ENCODE results near the gene ELP5.
A peak's percentile ranks its signal among the peaks of the same experiment; 100 is the strongest.

The ELP5 gene

GRCh38 chr17:7290166-7290565 lies 38.2 kb downstream of the ELP5 start:
- DNase-seq, result no peak

GRCh38 chr17:7290685-7291084 lies 38.7 kb downstream of the ELP5 start:
- no peak for DNase-seq

- no peak for DNase-seq
Observed at GRCh38 chr17:7292194-7292593, 40.2 kb downstream of the ELP5 start.

GRCh38 chr17:7292729-7293128 lies 40.7 kb downstream of the ELP5 start:
- no peak for DNase-seq

DNA sequence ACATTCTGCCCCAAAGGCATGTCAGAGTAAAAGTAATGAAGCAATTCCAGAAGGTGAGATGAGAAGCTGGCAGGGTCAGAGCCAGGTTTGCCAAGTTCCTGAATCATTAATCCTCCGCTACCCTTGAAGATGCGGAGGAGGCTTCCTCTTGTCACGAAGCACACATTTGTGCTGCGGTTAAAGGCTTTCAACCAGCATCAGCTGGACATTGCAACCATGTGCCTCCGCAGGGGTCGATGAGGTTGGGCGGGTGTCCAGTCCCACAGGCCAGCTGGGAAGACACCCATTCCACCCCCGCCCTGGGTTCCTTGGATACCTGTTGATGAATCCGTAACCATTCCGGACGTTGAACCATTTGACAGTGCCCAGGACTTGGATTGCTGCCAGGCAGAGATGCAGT lies 41.1 kb downstream of the ELP5 start:
- no peak for DNase-seq

GRCh38 chr17:7293816-7294613 lies 42.0 kb downstream of the ELP5 start:
- no peak for DNase-seq

GRCh38 chr17:7294614-7295153 lies 42.7 kb downstream of the ELP5 start, which contains the start of gene YBX2:
Gene YBX2, minus strand, starts transcription at chr17:7294639. Its CDS starts 139 bp downstream, at chr17:7294500.
- peak; percentile 74 for DNase-seq

DNA sequence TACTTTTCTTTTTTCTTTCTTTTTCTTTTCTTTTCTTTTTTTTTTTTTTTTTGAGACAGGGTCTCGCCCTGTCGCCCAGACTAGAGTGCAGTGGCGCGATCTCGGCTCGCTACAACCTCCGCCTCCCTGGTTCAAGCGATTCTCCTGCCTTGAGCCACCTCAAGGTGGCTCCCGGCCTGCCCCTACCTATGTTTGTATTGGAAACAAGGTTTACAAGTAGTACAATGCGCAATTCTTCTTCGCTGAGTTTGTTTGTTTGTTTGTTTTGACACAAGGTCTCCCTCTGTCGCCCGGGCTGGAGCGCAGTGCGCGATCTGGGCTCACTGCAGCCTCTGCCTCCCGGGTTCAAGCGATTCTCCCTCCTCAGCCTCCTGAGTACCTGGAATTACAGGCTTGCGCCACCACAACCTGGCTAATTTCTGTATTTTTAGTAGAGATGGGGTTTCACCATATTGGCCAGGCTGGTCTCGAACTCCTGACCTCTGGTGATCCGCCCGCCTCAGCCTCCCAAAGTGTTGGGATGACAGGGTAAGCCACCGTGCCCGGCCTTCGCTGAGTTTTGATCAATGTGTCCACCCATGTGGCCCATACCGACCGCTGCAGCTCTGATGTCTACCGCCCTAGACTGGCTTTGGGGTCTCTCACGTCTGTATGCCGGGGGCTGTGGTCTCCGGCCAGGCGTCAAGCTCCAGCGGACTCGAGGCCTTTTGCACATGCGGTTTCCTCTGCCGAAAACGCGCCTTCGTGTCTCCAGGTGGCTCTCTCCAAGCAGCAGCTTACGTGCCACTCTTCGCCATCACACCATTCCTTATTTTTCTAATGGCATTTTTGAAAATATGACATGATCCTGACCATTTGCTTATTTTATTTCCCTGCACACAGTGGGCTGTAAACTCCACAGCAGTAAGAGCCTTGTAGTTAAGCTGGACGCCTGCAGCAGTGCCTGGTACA lies 43.5 kb downstream of the ELP5 start:
- DNase-seq, result no peak

- peak; percentile 44 for DNase-seq
Observed at GRCh38 chr17:7296189-7296861, 44.3 kb downstream of the ELP5 start.

- no peak for DNase-seq
Observed at GRCh38 chr17:7304179-7304578, 52.2 kb downstream of the ELP5 start.

DNA sequence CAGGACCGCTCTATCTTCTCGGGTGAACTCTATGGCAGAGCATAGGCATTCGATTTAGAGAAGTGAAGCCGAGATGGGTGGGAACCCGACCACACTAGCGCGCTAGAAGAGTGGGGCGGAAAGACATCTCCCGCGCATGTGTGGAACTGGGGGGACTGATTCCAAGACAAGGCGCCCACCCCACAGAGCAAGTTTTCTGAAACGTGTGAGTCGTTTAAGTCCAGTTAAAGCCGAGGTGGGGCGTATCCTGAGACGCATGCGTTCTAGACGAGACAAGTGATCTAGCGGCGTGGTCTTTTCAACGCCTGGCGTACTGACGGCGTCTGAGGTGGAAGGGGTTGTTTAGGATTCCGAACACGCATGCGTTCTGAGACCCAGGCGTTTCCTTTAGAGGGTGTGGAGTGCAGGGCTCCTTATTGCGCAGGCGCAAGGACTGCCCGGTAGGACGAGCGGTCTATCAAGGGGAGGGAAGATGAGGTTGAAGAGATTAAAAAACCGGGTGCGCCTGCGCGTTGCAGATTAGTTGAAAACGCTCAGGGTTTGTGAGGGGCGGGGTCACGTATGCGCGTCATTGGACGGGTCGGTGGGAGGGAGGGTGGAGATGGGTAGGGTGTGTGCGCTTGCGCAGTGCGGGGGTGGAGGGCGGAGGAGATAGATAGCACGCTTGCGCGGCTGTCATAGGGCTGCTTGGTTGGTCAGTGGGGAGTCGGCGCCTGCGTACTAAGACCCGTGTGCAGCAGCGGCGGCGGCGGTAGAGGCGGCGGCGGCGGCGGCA lies 55.1 kb downstream of the ELP5 start, which contains the start of gene EIF5A:
Gene EIF5A (plus strand): TSS at position 718 of the 775 bp plus-strand sequence. CDS start 2,008 bp downstream, outside the sequence.
- peak; percentile 99 for DNase-seq

DNA sequence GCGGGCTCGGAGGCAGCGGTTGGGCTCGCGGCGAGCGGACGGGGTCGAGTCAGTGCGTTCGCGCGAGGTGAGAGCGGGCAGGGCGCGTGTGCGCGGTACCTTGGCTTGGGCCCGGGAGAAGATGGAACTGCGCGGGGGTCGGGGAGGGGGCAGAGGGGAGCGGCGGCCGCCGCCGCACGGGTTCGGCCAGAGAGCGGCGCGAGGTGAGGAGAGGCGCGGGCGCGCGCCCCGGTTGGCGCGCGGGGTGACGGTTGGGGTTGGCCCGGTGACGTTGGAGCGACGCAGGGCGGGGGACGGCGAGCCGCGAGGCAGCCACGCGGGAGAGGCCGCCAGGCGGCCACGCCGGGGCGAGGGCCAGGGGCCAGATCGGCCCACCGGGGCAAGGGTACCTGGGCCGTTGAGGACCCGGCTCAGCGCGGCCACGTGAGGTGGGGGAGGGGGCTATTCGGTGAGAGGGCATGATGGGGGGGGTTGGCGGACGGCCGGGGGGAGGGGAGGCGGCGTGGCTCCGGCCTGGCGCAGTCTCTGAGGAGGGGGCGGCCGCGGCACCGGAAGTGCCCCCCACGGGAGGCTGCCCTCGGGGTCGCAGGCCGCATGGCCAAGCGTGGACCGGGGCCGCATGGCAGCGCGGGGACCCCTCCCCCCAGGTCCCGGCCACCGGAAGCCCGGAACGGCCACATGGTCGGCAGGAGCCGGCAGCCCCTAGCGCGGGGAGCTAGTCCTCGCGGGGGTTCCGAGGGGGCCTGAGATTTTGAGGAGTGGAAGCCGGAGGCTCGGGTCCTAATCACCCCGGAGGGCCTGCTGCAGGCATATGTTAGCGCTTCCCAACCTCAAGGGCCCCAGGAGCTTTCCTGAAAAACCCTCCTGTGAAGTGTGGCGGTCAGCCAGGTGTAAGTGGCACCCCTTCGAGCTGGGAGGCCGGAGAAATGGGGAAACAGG lies 55.9 kb downstream of the ELP5 start:
- DNase-seq, result no peak

DNA sequence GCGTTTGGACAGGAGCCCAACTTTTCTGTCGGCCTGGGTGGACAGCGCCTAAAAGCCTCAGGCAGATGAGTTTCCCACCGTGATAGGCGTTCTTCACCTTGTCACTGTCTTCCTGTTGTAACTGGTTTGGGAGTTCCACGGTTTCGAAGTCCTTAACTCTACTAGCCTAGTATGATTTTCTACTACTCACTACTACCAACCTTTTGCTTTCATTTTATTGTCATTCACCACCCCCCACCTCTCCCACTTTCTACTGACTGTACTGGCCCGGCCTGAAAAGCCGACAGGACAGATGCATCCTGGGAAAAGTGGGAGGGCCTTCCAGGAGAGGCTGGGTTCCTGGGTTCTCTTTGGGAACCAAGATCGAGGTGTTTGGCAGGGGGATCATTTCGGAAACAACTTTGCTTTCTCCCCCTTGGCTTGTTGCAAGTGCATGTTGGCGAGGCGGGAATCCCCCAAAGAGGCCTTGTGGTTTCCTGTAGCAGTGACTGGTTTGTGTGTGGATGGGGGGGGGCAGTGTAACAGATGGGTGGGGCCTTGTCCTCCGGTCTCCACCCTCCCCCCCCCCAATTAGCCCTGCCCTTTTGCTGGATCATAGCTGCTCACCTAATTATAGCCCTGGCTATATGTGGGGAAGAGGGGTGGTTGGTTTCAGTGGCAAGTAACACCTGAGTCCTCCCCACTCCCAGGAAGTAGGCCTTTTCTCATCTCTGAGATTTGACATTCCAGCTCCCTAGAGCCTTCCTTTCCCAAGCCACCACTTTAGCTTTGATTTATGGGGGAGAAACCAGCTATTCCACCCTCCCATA lies 56.8 kb downstream of the ELP5 start:
- peak; percentile 53 for DNase-seq

All from NCI-H446 treated with DMSO at 0.1 percent for 48 hours (cell line).